PC-3 (cell line): Measurements from ENCODE around the gene MED1. TPM values are rescaled to one million over a fixed set of nuclear protein-coding genes. Genes with fewer than 3 reads are reported as not detected.
"Not testable (repeated sequence)": the region's sequence is repeated elsewhere in the genome, so short reads cannot be mapped to it uniquely, and the experiment has no call there.

ENCODE experiments used
- ATAC-seq: fragments of 200-7000 bp; cut with Tn5 transposase; 2 replicates; pipeline ENCODE4 v1.9.1; 2020; ENCODE audit warnings: mild to moderate bottlenecking, moderate library complexity
- BruUV-seq: library from RNA; stranded (reverse); fragments of 400-500 nt; replicated peaks from 2 replicates; lab custom pipeline; 2021; lab: Mats Ljungman, UMichigan
- CTCF ChIA-PET: fragments of 300-600 bp; sonication (Branson Sonifier 250); formaldehyde crosslinking; loops from one replicate; lab custom pipeline; 2022; ENCODE audit warnings: antibody characterized with exemption; lab: Charles Lee
- POLR2A ChIA-PET: fragments of 300-600 bp; sonication (Branson Sonifier 250); formaldehyde crosslinking; loops from one replicate; lab custom pipeline; 2022; ENCODE audit warnings: antibody characterized with exemption; ENCODE audit not compliant: unreplicated experiment; lab: Charles Lee
- DNase-seq: peaks from one replicate; pipeline ENCODE4 v3.0.0-alpha.2; 2015
- H2AFZ ChIP-seq: fragments of 300-600 bp; sonication (generic); 2 replicates; pipeline ENCODE4 v1.6.0; 2016; ENCODE audit warnings: antibody characterized with exemption, low read length
- H3F3A ChIP-seq: fragments of 300-600 bp; sonication (generic); one replicate; pipeline ENCODE4 v1.6.0; 2017; ENCODE audit warnings: antibody characterized with exemption, low read length, control low read depth, mild to moderate bottlenecking; ENCODE audit not compliant: unreplicated experiment
- H3K27ac ChIP-seq: fragments of 300-600 bp; sonication (generic); 2 replicates; pipeline ENCODE4 v1.5.1; 2016; ENCODE audit warnings: mild to moderate bottlenecking, low read length
- H3K27me3 ChIP-seq: fragments of 300-600 bp; sonication (generic); 2 replicates; pipeline ENCODE4 v1.6.1; 2016; ENCODE audit warnings: low read length, mixed read lengths
- H3K36me3 ChIP-seq: fragments of 300-600 bp; sonication (generic); 2 replicates; pipeline ENCODE4 v1.6.1; 2016; ENCODE audit warnings: low read depth, mixed run types, low read length, mixed read lengths
- H3K4me1 ChIP-seq: fragments of 300-600 bp; sonication (generic); 2 replicates; pipeline ENCODE4 v1.5.1; 2016; ENCODE audit warnings: low read length; ENCODE audit not compliant: insufficient read depth
- H3K4me2 ChIP-seq: fragments of 300-600 bp; sonication (generic); 2 replicates; pipeline ENCODE4 v1.6.0; 2016; ENCODE audit warnings: low read length
- H3K4me3 ChIP-seq: fragments of 300-600 bp; sonication (generic); 2 replicates; pipeline ENCODE4 v1.5.1; 2016; ENCODE audit warnings: mild to moderate bottlenecking, low read length, mixed read lengths
- H3K79me2 ChIP-seq: fragments of 300-600 bp; sonication (generic); 2 replicates; pipeline ENCODE4 v1.6.1; 2017; ENCODE audit warnings: low read length, mixed read lengths
- H3K9ac ChIP-seq: fragments of 300-600 bp; sonication (generic); 2 replicates; pipeline ENCODE4 v1.6.0; 2016; ENCODE audit warnings: mild to moderate bottlenecking, low read length
- H3K9me2 ChIP-seq: fragments of 300-600 bp; sonication (generic); replicated peaks from 2 replicates; pipeline ENCODE4 v1.6.1; 2016; ENCODE audit warnings: mixed run types, low read length, mixed read lengths
- H3K9me3 ChIP-seq: fragments of 300-600 bp; sonication (generic); 2 replicates; pipeline ENCODE4 v1.6.1; 2016; ENCODE audit warnings: low read length, mixed read lengths
- H4K20me1 ChIP-seq: fragments of 300-600 bp; sonication (generic); 2 replicates; pipeline ENCODE4 v1.6.1; 2016; ENCODE audit warnings: low read length, mixed read lengths
- EZH2 ChIP-seq: fragments of 300-600 bp; sonication (generic); IDR thresholded peaks from one replicate; pipeline ENCODE4 v1.6.1; 2017; ENCODE audit warnings: antibody characterized with exemption, mild to moderate bottlenecking, low read length; ENCODE audit not compliant: unreplicated experiment
- EZH2phosphoT487 ChIP-seq: fragments of 300-600 bp; sonication (generic); IDR thresholded peaks from 2 replicates; pipeline ENCODE4 v1.6.1; 2018; ENCODE audit warnings: mild to moderate bottlenecking, antibody characterized with exemption, low read length, borderline replicate concordance
- intact Hi-C: fragments of 100-400 bp; cut with micrococcal nuclease; formaldehyde crosslinking; loops from 2 replicates; pipeline ENCODE4 v1.9.0; 2023
- total RNA-seq: library from RNA; depleted of rRNA; stranded (reverse); fragments of >200 nt; gene quantifications from 2 replicates; pipeline ENCODE4 v1.2.3, GENCODE V29; 2014
- TF ChIP-seq, protein P1 (sequence below): fragments of 300-600 bp; sonication (generic); conservative IDR thresholded peaks from 2 replicates; pipeline ENCODE4 v1.5.1; 2017; ENCODE audit warnings: antibody characterized with exemption, low read depth, mild to moderate bottlenecking, low read length

Gene MED1
- total RNA-seq, 1 experiment from 2014 or later: 19.1 TPM

DNA sequence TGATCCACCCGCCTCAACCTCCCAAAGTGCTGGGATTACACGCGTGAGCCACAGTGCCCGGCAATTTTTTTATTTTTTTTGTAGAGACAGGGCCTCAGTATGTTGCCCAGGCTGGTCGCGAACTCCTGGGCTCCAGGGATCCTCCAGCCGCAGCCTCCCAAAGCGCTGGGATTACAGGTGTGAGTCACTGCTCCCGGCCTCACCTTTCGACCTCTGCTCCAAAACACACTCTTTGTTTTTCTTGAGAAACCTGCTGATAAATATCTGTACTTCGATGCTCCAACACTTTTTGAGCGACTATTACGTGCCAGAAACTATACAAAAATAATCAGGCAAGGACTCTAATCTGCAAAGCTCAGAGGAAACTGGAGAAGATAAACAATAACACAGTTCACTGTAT is 1.0 kb downstream of the MED1 start:
- no peaks in the 10 kb centered on the region for H4K20me1 ChIP-seq
- peaks cover 44% of the 10 kb centered on the region for H3K79me2 ChIP-seq
- H3K9ac ChIP-seq: peak overlapping the region; percentile 97
- POLR2A ChIA-PET: interaction anchor here (0.5 to 1.6 kb wide), 2 partner anchors 11 to 769 kb away, joined by 4 to 68 read pairs; partner anchors contain the start of genes CDK12 and WIPF2
- no peaks in the 10 kb centered on the region for H3K9me2 ChIP-seq
- H3K27me3 ChIP-seq: no peaks in the 10 kb centered on the region
- H3K9me3 ChIP-seq: no peaks in the 10 kb centered on the region
- peak overlapping the region; percentile 88 for H3K4me2 ChIP-seq
- peaks cover 4% of the 10 kb centered on the region; the same call in 1 of the 2 replicates for H3K4me1 ChIP-seq
- intact Hi-C loops: no loop called here
- TF ChIP-seq, protein P1, sequence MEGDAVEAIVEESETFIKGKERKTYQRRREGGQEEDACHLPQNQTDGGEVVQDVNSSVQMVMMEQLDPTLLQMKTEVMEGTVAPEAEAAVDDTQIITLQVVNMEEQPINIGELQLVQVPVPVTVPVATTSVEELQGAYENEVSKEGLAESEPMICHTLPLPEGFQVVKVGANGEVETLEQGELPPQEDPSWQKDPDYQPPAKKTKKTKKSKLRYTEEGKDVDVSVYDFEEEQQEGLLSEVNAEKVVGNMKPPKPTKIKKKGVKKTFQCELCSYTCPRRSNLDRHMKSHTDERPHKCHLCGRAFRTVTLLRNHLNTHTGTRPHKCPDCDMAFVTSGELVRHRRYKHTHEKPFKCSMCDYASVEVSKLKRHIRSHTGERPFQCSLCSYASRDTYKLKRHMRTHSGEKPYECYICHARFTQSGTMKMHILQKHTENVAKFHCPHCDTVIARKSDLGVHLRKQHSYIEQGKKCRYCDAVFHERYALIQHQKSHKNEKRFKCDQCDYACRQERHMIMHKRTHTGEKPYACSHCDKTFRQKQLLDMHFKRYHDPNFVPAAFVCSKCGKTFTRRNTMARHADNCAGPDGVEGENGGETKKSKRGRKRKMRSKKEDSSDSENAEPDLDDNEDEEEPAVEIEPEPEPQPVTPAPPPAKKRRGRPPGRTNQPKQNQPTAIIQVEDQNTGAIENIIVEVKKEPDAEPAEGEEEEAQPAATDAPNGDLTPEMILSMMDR: no peak
- TF ChIP-seq EZH2 (no peak), EZH2phosphoT487 (no peak)
- CTCF ChIA-PET: no interaction called here
- peak overlapping the region; percentile 92 for H3K4me3 ChIP-seq
- no peak overlapping the region for H2AFZ ChIP-seq
- ATAC-seq (no peak), DNase-seq (peak; percentile 2)
- no peaks in the 10 kb centered on the region for H3F3A ChIP-seq
- no TSS peak for BruUV-seq
- no peak overlapping the region for H3K27ac ChIP-seq
- H3K36me3 ChIP-seq: peaks cover 6% of the 10 kb centered on the region; the same call in 1 of the 2 replicates

DNA sequence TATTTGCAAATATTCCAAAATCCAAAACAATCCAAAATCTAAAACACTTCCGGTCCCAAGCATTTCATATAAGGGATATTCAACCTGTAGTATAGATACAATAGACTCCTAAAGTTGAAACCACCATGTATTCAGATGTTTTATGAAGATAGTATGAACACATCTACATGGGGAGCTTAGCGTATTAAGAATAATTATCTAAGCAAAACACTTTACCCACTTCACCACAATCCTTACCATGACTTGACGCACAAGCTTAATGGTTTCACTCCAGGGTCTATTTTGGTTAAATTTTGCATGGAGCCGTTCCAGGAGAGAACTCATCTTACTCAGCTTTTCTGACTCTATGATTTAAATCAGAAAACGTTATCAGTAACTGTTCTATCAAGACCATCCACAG is 3.5 kb downstream of the MED1 start:
- ATAC-seq (no peak), DNase-seq (no peak)
- peaks cover 44% of the 10 kb centered on the region for H3K79me2 ChIP-seq
- H3K9ac ChIP-seq: no peak overlapping the region
- peaks cover 6% of the 10 kb centered on the region; the same call in 1 of the 2 replicates for H3K36me3 ChIP-seq
- H3F3A ChIP-seq: no peaks in the 10 kb centered on the region
- H2AFZ ChIP-seq: no peak overlapping the region
- intact Hi-C loops: no loop called here
- H3K4me2 ChIP-seq: no peak overlapping the region
- no peaks in the 10 kb centered on the region for H3K9me2 ChIP-seq
- no peak overlapping the region for H3K27ac ChIP-seq
- H3K9me3 ChIP-seq: no peaks in the 10 kb centered on the region
- ChIA-PET POLR2A (no interaction called here), CTCF (no interaction called here)
- H3K4me1 ChIP-seq: peaks cover 4% of the 10 kb centered on the region; the same call in 1 of the 2 replicates
- no TSS peak for BruUV-seq
- H3K27me3 ChIP-seq: no peaks in the 10 kb centered on the region
- TF ChIP-seq, protein P1: no peak
- TF ChIP-seq EZH2 (no peak), EZH2phosphoT487 (no peak)
- H4K20me1 ChIP-seq: no peaks in the 10 kb centered on the region
- no peak overlapping the region for H3K4me3 ChIP-seq

DNA sequence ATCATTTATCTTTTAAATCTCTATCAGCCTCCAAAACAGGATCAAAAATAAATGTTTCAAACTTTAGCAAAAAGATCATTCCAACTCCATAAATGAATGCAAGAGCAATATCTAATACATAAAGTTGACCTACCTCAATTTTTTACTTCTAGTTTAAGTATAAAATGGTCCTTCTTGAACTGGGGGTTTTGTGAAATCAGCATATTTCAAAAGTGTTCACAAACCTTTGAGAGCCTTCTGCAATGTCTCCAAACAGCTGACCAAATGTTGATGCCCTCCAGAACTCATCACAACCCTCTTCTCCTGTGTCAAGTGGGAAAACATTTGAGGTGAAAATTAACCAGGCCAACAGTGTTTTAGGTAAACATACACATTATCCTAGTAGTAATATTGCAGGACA is 7.7 kb downstream of the MED1 start:
- TF ChIP-seq, protein P1: no peak
- TF ChIP-seq EZH2phosphoT487 (no peak), EZH2 (no peak)
- peaks cover 18% of the 10 kb centered on the region for H3K36me3 ChIP-seq
- H3F3A ChIP-seq: no peaks in the 10 kb centered on the region
- H3K9me2 ChIP-seq: no peaks in the 10 kb centered on the region
- H3K79me2 ChIP-seq: peaks cover 15% of the 10 kb centered on the region
- no peak for ATAC-seq
- POLR2A ChIA-PET: no interaction called here
- H3K27me3 ChIP-seq: no peaks in the 10 kb centered on the region
- no TSS peak for BruUV-seq
- intact Hi-C loops: no loop called here
- DNase-seq: no peak
- no peak overlapping the region for H3K9ac ChIP-seq
- CTCF ChIA-PET: no interaction called here
- H3K4me2 ChIP-seq: no peak overlapping the region
- no peaks in the 10 kb centered on the region for H3K9me3 ChIP-seq
- H3K4me3 ChIP-seq: no peak overlapping the region
- H3K4me1 ChIP-seq: no peaks in the 10 kb centered on the region
- no peak overlapping the region for H3K27ac ChIP-seq
- no peaks in the 10 kb centered on the region for H4K20me1 ChIP-seq
- H2AFZ ChIP-seq: no peak overlapping the region

DNA sequence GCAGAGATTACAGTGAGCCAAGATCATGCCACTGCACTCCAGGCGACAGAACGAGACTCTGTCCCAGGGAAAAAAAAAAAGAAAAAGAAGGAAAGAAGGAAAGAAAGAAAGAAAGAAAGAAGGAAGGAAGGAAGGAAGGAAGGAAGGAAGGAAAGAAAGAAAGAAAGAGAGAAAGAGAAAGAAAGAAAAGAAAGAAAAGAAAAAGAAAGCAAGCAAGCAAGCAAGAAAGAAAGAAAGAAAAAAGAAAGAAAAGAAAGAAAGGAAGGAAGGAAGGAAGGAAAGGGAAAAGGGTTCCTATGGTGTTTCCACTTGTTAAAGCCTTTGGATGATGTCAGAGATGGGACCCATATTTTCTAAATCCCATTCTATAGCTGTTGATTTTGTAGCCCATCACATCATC is 11.2 kb downstream of the MED1 start:
- H3K9me3 ChIP-seq, H3K9ac ChIP-seq, H3K27me3 ChIP-seq, H3K9me2 ChIP-seq, POLR2A ChIA-PET, H3K4me2 ChIP-seq, intact Hi-C loops, H3K79me2 ChIP-seq, DNase-seq, ATAC-seq, H3F3A ChIP-seq, H3K4me3 ChIP-seq, H3K27ac ChIP-seq, H4K20me1 ChIP-seq, H3K4me1 ChIP-seq, CTCF ChIA-PET, BruUV-seq, H2AFZ ChIP-seq: not testable (repeated sequence)
- peaks cover 12% of the 10 kb centered on the region for H3K36me3 ChIP-seq
